Glomerular visceral epithelial cell (primary cell): ENCODE results near the gene TLE2.

Source experiments
- DNase-seq: peaks from one replicate; pipeline ENCODE4 v3.0.0-alpha.2; 2016; ENCODE audit errors: extremely low spot score

Gene TLE2

DNA sequence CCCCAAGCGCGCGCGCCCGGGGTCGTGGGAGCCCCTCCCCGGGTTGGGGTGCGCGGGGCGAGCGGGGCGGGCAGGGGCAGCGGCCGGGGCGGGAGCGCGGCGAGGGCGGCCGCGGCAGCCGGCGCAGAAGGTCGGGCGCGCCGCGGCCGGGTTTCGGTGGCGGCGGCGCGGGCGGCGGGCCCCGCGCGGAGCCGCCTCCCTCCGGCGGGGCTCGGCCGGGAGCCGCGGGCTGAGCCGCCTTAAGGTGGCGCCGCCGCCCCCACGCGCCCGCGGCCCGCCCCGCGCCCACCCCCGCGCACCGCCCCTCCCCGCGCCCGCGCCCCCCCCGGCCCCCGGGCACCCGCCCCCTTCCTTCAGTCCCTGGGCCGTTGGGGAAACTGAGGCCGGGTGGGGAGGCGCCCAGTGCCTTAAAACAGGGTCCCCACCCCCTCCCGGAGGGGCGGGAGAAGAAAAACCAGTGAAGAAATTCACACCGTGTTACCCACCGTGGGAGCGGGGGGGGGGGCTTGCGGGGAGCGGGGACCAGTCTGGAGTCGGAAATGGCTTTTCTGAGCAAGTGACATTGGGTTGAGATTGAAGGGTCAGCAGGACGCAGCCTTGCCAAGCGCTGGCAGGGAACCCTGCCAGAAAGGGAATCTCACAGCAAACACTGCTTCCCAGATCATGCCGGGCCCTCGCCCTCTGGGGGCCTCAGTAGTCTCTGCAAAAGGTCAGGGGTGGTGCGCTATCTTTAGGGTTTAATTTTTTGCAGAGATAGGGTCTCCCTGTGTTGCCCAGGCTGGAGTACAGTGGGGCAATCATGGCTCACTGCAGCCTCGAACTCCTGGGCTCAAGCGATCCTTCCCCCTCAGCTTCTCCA, at the start of gene TLE2:
TSS of gene TLE2 (minus strand) at position 216 of the 859 bp plus-strand sequence. CDS start 376 bp downstream, outside the sequence.
- DNase-seq, result no peak

DNA sequence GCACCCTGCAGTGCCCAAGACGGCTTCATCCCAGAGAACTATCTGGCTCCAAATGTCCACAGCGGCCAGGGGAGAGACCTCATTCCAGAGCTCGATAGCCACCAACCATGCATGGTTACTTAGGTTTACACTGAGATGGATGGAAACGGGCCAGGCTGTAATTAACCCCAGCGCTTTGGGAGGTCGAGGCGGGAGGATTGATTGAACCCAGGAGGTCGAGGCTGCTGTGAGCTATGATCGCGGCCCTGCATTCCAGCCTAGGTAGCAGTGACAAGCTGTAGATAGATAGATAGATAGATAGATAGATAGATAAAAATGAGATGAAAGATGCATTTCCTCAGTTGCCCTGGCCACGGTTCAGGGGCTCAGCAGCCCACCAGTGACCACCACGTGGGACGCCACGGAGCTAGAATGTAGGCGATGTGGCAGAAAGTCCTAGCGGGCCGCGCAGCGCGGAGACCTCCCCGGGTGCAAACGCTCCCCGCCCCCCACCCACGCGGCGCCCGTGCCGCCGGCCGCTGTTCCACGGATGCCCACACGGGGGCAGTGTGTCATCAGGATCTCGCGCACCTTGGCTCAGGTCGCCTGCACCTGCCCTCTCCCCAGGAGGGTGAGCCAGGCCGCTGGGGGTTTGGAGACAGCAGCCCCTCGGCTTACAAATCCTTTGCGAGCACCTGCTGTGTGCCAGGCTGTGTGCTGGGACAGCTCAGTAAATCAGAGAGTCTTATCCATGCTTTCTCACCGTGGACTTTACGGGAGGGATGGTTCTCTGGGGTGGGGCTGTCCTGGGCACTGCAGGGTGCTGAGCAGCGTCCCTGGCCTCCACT, 46.7 kb upstream of the TLE2 start:
- peak; percentile 62 for DNase-seq

GRCh38 chr19:3073931-3074595, 45.0 kb upstream of the TLE2 start:
- DNase-seq, result no peak

DNA sequence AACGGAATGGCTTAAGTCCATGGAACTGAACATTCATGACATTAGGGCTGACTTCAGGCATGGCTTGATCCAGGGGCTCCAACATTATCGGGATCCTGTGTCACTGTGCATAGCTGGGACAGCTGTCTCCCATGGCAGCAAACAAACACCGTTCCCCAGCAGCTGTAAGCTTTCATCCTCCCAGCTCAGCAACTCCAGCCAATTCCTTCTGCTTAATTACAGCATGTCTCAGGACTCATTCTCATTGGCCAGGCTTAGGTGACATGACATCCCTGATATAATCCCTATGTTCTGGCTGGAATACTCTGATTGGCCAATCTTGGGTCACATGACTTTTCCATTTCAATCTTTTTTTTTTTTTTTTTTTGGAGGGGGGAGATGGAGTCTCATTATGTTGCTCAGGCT, 44.1 kb upstream of the TLE2 start:
- peak; percentile 31 for DNase-seq

DNA sequence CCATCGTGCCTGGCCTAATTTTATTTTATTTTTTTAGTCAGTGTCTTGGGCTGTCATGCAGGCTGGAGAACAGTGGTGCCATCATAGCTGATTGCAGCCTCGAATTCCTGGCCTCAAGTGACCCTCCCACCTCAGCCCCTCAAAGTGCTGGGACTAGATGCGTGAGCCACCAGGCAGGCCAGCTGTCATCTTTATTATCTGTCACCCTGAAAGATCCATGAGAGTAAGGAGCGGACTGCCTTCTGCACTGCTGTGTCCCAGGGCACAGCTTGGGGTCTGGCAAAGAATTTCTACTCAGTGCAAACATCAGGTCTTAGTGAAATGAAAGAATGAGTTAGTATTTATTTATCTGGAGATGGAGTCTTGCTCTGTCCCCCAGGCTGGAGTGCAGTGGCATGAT, 42.7 kb upstream of the TLE2 start:
- no peak for DNase-seq

- no peak for DNase-seq
Measured at GRCh38 chr19:3068071-3068470, 39.0 kb upstream of the TLE2 start.

GRCh38 chr19:3067563-3067962, 38.5 kb upstream of the TLE2 start:
- no peak for DNase-seq

DNA sequence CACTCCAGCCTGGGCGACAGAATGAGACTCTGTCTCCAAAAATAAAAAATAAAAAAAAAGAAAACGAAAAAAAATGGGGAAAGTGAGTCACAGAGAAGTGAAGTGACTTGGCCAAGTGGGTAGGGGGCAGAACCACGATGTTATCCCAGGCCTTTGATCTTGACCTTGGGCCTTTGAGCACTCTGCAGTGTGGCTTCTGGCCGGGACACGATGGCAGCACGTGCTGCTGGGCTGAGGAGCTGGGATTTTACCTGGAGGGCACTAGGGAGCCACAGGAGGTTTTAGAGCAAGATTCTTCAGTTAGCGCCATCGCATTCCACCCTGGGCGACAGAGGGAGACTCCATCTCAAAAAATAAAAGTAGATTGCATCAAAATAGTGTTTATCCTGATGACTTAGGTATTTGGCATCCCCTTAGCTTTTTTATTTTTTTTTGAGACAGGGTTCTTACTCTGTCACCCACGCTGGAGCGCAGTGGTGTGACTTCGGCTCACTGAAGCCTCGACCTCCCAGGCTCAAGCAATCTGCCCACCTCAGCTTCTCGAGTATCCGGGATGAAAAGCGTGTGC, 37.5 kb upstream of the TLE2 start:
- no peak for DNase-seq

DNA sequence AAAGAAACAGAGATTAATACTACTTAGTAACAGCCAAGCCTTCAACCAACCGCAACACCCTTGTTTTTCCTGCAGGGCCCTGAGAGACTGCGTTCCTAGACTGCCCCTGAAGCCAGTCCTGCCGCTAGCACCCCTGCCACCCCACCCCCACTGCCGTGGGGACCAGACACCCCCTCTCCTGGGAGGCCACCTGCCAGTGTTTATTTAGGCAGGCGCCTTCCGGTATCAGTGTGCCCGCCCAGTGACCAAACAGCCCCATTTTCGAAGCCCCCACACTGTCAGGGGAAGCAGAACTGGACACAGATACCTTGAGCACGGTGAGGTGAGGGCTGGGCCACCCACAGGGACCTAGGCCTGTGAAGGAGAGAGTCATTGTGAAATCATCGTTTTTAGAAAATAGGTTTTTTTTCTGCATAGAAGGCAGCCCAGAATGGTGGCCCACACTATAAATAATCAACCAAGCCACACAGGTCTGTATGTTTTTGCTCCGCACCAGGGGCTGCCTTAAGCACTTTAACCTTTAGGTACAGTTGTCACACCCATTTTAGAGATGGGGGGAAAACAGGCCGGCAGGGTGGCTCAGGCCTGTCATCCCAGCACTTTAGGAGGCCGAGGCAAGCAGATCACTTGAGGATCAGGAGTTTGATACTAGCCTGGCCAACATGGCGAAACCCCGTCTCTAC, 36.7 kb upstream of the TLE2 start:
- DNase-seq, result no peak

DNA sequence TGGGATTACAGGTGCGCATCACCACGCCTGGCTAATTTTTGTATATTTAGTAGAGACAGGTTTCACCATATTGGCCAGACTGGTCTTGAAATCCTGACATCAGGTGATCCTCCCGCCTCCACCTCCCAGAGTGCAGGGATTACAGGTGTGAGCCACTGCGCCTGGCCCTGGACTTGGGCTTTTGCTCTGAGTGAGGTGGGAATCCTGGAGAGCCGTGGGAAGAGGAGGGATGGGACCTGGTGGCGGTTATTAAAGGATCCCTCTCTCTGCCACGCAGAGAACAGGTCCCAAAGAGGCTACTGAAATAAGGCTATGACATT, 34.9 kb upstream of the TLE2 start:
- DNase-seq, result no peak

GRCh38 chr19:3062165-3063105, 33.4 kb upstream of the TLE2 start, which contains the start of gene TLE5:
Gene TLE5 (minus strand): TSS chr19:3062495. CDS start chr19:3062200, 295 bp downstream.
- DNase-seq, result peak; percentile 67

GRCh38 chr19:3061182-3062161, 32.4 kb upstream of the TLE2 start:
- DNase-seq, result peak; percentile 35

DNA sequence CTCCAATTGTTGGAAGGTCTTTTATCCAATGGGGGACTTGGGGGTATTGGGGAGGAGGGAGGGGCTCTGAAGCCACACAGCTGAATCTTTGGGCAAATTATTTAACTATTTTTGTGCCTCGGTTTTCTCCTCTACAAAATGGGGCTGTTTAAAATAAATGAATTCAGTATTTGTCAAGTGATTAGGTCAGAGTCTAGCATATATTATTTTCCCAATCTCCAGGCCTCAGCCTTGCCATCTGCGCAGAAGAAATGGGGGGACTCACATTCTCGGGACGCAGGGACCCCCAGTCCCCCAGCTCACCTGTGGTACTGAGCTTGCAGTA, 31.7 kb upstream of the TLE2 start:
- no peak for DNase-seq

DNA sequence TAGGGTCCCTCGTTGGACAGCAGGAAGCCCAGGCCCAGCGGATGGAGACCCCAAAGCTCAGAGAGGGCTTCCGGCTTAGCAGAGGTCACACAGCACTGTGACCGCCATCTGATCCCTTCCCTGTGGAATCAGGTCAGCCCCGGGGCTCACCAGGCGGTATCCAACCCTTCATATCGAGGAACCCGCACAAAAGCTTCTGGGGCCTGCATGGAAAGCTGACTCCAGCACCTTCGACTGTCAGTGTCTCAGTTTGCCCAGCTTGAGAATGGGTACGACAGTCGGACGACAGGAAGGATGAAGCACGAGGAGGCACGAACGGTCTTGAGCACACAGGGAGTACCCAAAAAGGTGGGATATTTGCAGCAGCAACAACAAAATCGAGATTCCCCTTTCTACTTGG, 30.6 kb upstream of the TLE2 start:
- DNase-seq, result no peak

- DNase-seq, result no peak
Measured at GRCh38 chr19:3058821-3059314, 29.8 kb upstream of the TLE2 start.

GRCh38 chr19:3058009-3058820, 29.1 kb upstream of the TLE2 start:
- DNase-seq, result no peak

DNA sequence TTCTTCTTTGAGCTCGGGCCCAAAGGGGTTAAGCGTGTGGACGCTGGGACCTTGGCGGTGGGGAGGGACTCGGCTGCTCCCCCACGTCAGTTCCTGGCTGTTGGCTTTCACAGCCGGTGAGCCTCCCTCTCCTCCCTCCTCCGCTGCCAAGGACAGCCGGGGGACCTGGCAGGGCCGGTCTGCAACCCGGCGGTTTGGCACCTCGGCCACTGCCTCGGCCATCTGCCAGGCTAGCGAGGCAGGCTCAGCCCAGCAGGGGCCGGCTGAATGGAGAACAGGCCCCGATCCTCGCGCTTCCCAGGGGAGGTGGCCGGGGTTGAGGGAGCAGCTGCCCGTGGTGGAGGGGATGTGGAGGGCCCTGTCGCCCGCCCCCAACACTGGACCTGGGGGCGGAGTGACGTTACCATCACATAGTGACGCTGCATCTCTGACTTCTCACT, 28.2 kb upstream of the TLE2 start:
- no peak for DNase-seq

DNA sequence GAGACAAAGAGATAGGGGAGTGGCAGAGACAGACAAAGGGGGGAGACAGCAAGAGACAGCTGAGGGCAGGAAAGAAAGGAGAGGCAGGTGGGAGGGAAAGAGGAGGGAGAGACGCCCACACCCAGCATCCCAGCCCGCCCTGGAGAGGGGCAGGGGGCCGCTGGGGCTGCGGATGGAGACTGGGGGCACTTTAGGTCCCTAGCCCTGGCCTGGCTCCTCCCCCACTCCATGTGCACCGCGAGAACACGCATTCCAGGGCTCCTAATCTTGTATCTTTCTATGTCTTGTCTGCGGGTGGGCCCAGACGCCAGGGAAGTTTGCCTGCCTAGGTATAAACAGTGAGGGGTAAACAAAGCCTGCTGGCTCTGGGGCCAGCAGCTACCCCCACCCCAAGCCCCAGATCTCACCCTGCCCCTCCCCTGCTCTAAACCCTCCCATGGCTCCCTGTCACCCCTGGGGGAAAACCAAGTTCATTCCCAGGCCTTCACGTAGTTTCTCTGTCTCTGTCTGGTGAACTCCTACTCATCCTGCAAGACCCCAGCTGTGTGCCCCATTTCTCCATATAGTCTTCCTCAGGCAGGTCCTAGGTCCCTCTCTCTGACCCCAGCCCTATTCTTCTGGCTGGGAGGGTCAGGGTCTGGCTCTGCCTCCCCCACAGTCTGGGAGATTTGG, 27.5 kb upstream of the TLE2 start:
- no peak for DNase-seq
